Measurements from ENCODE around the gene VSNL1.
"Not testable (repeated sequence)": the region's sequence is repeated elsewhere in the genome, so short reads cannot be mapped to it uniquely, and the experiment has no call there.

Gene VSNL1

GRCh38 chr2:17542471-17542870 lies 2.0 kb downstream of the VSNL1 start:
- no peak for DNase-seq (ENCODE audit: low spot score)

- no peak for DNase-seq (ENCODE audit: low spot score)
Measured at GRCh38 chr2:17543131-17543660, 2.7 kb downstream of the VSNL1 start.

- DNase-seq (ENCODE audit: low spot score) = no peak
Measured at GRCh38 chr2:17543848-17544247, 3.4 kb downstream of the VSNL1 start.

GRCh38 chr2:17544256-17544655 lies 3.8 kb downstream of the VSNL1 start:
- no peak for DNase-seq (ENCODE audit: low spot score)

GRCh38 chr2:17545680-17546613 lies 5.5 kb downstream of the VSNL1 start:
- DNase-seq (ENCODE audit: low spot score) = no peak

- no peak for DNase-seq (ENCODE audit: low spot score)
Measured at GRCh38 chr2:17547237-17547636, 6.7 kb downstream of the VSNL1 start.

GRCh38 chr2:17547737-17548136 lies 7.2 kb downstream of the VSNL1 start:
- DNase-seq (ENCODE audit: low spot score) = no peak

GRCh38 chr2:17550907-17551306 lies 10.4 kb downstream of the VSNL1 start:
- DNase-seq (ENCODE audit: low spot score) = no peak

- DNase-seq (ENCODE audit: low spot score) = no peak
Measured at GRCh38 chr2:17555150-17555549, 14.7 kb downstream of the VSNL1 start.

- DNase-seq (ENCODE audit: low spot score) = no peak
Measured at GRCh38 chr2:17557596-17557995, 17.1 kb downstream of the VSNL1 start.

- DNase-seq (ENCODE audit: low spot score) = no peak
Measured at GRCh38 chr2:17558053-17558452, 17.6 kb downstream of the VSNL1 start.

- DNase-seq (ENCODE audit: low spot score) = no peak
Measured at GRCh38 chr2:17558878-17559277, 18.4 kb downstream of the VSNL1 start.

- not testable (repeated sequence) for DNase-seq (ENCODE audit: low spot score)
Measured at GRCh38 chr2:17565726-17566125, 25.2 kb downstream of the VSNL1 start.

- no peak for DNase-seq (ENCODE audit: low spot score)
Measured at GRCh38 chr2:17571681-17572080, 31.2 kb downstream of the VSNL1 start.

- no peak for DNase-seq (ENCODE audit: low spot score)
Measured at GRCh38 chr2:17573085-17573803, 32.7 kb downstream of the VSNL1 start.

- no peak for DNase-seq (ENCODE audit: low spot score)
Measured at GRCh38 chr2:17573804-17574175, 33.3 kb downstream of the VSNL1 start.

GRCh38 chr2:17574406-17575073 lies 34.0 kb downstream of the VSNL1 start:
- no peak for DNase-seq (ENCODE audit: low spot score)

- no peak for DNase-seq (ENCODE audit: low spot score)
Measured at GRCh38 chr2:17576802-17577201, 36.3 kb downstream of the VSNL1 start.

GRCh38 chr2:17578466-17578928 lies 38.0 kb downstream of the VSNL1 start:
- no peak for DNase-seq (ENCODE audit: low spot score)

GRCh38 chr2:17579605-17580318 lies 39.3 kb downstream of the VSNL1 start:
- DNase-seq (ENCODE audit: low spot score) = no peak

GRCh38 chr2:17580319-17580715 lies 39.8 kb downstream of the VSNL1 start:
- no peak for DNase-seq (ENCODE audit: low spot score)

GRCh38 chr2:17581831-17582230 lies 41.3 kb downstream of the VSNL1 start:
- DNase-seq (ENCODE audit: low spot score) = no peak
